HepG2 (cell line): ENCODE measurements around the gene MS4A7. TPM values are rescaled to one million over a fixed set of nuclear protein-coding genes. Genes with fewer than 3 reads are reported as not detected.
A peak's percentile ranks its signal among the peaks of the same experiment; 100 is the strongest.

ENCODE experiments used
- CREM ChIP-seq, 2 experiments: sonication (generic) in 1 of 2; formaldehyde crosslinking in 1 of 2; IDR thresholded peaks; 2 replicates each; pipeline versions ENCODE4 v1.4.0 to v1.6.1; 2016 to 2020; ENCODE audit warnings: antibody characterized with exemption in 1 of 2, mild to moderate bottlenecking in 1 of 2, missing genetic modification reagents in 1 of 2
- FOXA1 ChIP-seq, 2 experiments: fragments of 450-650 bp in 1 of 2; sonication (generic) in 1 of 2; formaldehyde crosslinking in 1 of 2; IDR thresholded peaks; 2 replicates each; pipeline versions ENCODE4 v1.4.0 to v1.6.1; 2016 to 2020; ENCODE audit warnings: missing genetic modification reagents in 1 of 2
- FOXA3 ChIP-seq: IDR thresholded peaks from 2 replicates; pipeline ENCODE4 v1.6.1; 2016; ENCODE audit warnings: missing genetic modification reagents, missing compliant biosample characterization
- FOXK1 ChIP-seq: sonication (generic); formaldehyde crosslinking; IDR thresholded peaks from 2 replicates; pipeline ENCODE4 v1.4.0; 2020; ENCODE audit warnings: low read depth, missing genetic modification reagents, borderline replicate concordance
- GATAD2A ChIP-seq: IDR thresholded peaks from 2 replicates; pipeline ENCODE4 v1.6.1; 2016
- MTF1 ChIP-seq: sonication (generic); formaldehyde crosslinking; IDR thresholded peaks from 2 replicates; pipeline ENCODE4 v1.5.0; 2020; ENCODE audit warnings: missing genetic modification reagents
- MYNN ChIP-seq: sonication (generic); formaldehyde crosslinking; IDR thresholded peaks from 2 replicates; pipeline ENCODE4 v1.4.0; 2020; ENCODE audit warnings: mild to moderate bottlenecking, low read depth, missing genetic modification reagents
- NRL ChIP-seq: sonication (generic); formaldehyde crosslinking; IDR thresholded peaks from 2 replicates; pipeline ENCODE4 v1.5.0; 2020; ENCODE audit warnings: missing genetic modification reagents, mild to moderate bottlenecking, moderate library complexity, borderline replicate concordance
- PPARG ChIP-seq: conservative IDR thresholded peaks from 2 replicates; pipeline ENCODE4 v1.6.1; 2016; ENCODE audit warnings: missing biosample characterization, missing genetic modification reagents
- RFXANK ChIP-seq: IDR thresholded peaks from 2 replicates; pipeline ENCODE4 v1.6.1; 2016
- RNF2 ChIP-seq: fragments of 450-650 bp; conservative IDR thresholded peaks from 2 replicates; pipeline ENCODE4 v1.6.1; 2016; ENCODE audit warnings: low read depth
- SALL1 ChIP-seq: sonication (generic); formaldehyde crosslinking; IDR thresholded peaks from 2 replicates; pipeline ENCODE4 v1.8.0; 2022; ENCODE audit warnings: mild to moderate bottlenecking, missing genetic modification reagents
- SIX4 ChIP-seq: sonication (generic); formaldehyde crosslinking; IDR thresholded peaks from 2 replicates; pipeline ENCODE4 v1.4.0; 2020; ENCODE audit warnings: missing genetic modification reagents
- ZNF326 ChIP-seq: sonication (generic); formaldehyde crosslinking; IDR thresholded peaks from 2 replicates; pipeline ENCODE4 v1.4.0; 2020; ENCODE audit warnings: missing genetic modification reagents, borderline replicate concordance
- ZSCAN29 ChIP-seq: sonication (generic); formaldehyde crosslinking; conservative IDR thresholded peaks from 2 replicates; pipeline ENCODE4 v1.4.0; 2020; ENCODE audit warnings: mild to moderate bottlenecking, missing genetic modification reagents
- polyA plus RNA-seq, 8 experiments: library from polyadenylated mRNA; depleted of rRNA in 3 of 8; stranded (reverse) in 7 of 8; unstranded in 1 of 8; fragments of >200 nt; fragmentation: Illumina TruSeq in 4 of 8; extraction: Trizol in 4 of 8; gene quantifications; 2 replicates each; pipeline versions ENCODE4 v1.2.1 to v1.2.3, GENCODE V29; 2011 to 2016; ENCODE audit warnings: low read depth in 4 of 8, missing spikeins in 1 of 8, mixed read lengths in 1 of 8; ENCODE audit not compliant: insufficient read depth in 1 of 8
- total RNA-seq, 5 experiments: library from RNA; depleted of rRNA; stranded (reverse); fragments of >200 nt; fragmentation: Illumina TruSeq; extraction: Trizol; gene quantifications; 2 replicates each; pipeline ENCODE4 v1.2.3, GENCODE V29; 2016; ENCODE audit warnings: low read depth in 1 of 5
- TF ChIP-seq, protein P1 (sequence below): sonication (generic); formaldehyde crosslinking; IDR thresholded peaks from 2 replicates; pipeline ENCODE4 v1.5.1; 2020; ENCODE audit warnings: missing genetic modification reagents, mild to moderate bottlenecking, borderline replicate concordance
- TF ChIP-seq, protein P2 (sequence below): sonication (generic); formaldehyde crosslinking; IDR thresholded peaks from 2 replicates; pipeline ENCODE4 v1.9.0; 2021; ENCODE audit warnings: mild to moderate bottlenecking, missing genetic modification reagents
- TF ChIP-seq, protein P3 (sequence below): fragments of 450-650 bp; IDR thresholded peaks from 2 replicates; pipeline ENCODE4 v1.6.1; 2017
- TF ChIP-seq, protein P4 (sequence below): IDR thresholded peaks from 2 replicates; pipeline ENCODE4 v1.6.1; 2016; ENCODE audit warnings: missing compliant biosample characterization, missing genetic modification reagents, borderline replicate concordance

Gene MS4A7
- total and polyA plus RNA-seq, 2 of the 13 experiments (the other 11 are each of a cell fraction or from before 2014, with no cell fraction given), result not detected

DNA sequence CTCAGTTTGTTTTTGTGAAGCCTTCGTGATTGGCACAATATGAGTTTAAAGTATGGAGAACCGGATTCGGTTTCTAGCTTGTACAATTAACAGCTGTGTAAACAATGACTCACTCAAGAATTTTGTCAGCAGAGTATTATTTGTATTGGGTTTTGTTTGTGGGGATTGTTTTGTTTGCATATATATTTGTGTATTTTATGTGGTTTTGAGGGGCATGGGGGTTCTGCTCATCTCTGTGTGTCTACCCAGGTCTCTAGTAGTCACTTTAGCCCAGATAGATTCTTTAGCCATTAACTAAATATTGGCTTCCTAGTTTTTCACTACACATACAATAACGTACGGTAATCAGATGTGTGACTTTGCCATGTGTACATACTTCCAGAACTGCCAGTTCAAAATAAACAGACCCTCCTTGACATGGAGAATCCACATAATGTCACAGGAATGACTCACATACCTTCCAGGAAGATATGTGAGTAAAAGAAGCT is 7.5 kb upstream of the MS4A7 start (continued):
- TF ChIP-seq GATAD2A, result peak; percentile 34; the same call in 1 of the 2 replicates
- peak; percentile 61; the same call in 1 of the 2 replicates for TF ChIP-seq FOXA3 (CRISPR knock-in tag)
- no peak for TF ChIP-seq FOXK1 (CRISPR knock-in tag)
- no peak for TF ChIP-seq RNF2
- TF ChIP-seq, protein P1, sequence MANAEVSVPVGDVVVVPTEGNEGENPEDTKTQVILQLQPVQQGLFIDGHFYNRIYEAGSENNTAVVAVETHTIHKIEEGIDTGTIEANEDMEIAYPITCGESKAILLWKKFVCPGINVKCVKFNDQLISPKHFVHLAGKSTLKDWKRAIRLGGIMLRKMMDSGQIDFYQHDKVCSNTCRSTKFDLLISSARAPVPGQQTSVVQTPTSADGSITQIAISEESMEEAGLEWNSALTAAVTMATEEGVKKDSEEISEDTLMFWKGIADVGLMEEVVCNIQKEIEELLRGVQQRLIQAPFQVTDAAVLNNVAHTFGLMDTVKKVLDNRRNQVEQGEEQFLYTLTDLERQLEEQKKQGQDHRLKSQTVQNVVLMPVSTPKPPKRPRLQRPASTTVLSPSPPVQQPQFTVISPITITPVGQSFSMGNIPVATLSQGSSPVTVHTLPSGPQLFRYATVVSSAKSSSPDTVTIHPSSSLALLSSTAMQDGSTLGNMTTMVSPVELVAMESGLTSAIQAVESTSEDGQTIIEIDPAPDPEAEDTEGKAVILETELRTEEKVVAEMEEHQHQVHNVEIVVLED (CRISPR knock-in tag), result no peak
- TF ChIP-seq, protein P2, sequence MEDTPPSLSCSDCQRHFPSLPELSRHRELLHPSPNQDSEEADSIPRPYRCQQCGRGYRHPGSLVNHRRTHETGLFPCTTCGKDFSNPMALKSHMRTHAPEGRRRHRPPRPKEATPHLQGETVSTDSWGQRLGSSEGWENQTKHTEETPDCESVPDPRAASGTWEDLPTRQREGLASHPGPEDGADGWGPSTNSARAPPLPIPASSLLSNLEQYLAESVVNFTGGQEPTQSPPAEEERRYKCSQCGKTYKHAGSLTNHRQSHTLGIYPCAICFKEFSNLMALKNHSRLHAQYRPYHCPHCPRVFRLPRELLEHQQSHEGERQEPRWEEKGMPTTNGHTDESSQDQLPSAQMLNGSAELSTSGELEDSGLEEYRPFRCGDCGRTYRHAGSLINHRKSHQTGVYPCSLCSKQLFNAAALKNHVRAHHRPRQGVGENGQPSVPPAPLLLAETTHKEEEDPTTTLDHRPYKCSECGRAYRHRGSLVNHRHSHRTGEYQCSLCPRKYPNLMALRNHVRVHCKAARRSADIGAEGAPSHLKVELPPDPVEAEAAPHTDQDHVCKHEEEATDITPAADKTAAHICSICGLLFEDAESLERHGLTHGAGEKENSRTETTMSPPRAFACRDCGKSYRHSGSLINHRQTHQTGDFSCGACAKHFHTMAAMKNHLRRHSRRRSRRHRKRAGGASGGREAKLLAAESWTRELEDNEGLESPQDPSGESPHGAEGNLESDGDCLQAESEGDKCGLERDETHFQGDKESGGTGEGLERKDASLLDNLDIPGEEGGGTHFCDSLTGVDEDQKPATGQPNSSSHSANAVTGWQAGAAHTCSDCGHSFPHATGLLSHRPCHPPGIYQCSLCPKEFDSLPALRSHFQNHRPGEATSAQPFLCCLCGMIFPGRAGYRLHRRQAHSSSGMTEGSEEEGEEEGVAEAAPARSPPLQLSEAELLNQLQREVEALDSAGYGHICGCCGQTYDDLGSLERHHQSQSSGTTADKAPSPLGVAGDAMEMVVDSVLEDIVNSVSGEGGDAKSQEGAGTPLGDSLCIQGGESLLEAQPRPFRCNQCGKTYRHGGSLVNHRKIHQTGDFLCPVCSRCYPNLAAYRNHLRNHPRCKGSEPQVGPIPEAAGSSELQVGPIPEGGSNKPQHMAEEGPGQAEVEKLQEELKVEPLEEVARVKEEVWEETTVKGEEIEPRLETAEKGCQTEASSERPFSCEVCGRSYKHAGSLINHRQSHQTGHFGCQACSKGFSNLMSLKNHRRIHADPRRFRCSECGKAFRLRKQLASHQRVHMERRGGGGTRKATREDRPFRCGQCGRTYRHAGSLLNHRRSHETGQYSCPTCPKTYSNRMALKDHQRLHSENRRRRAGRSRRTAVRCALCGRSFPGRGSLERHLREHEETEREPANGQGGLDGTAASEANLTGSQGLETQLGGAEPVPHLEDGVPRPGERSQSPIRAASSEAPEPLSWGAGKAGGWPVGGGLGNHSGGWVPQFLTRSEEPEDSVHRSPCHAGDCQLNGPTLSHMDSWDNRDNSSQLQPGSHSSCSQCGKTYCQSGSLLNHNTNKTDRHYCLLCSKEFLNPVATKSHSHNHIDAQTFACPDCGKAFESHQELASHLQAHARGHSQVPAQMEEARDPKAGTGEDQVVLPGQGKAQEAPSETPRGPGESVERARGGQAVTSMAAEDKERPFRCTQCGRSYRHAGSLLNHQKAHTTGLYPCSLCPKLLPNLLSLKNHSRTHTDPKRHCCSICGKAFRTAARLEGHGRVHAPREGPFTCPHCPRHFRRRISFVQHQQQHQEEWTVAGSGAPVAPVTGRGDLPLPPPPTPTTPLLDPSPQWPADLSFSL (CRISPR knock-in tag), result no peak
- no peak for TF ChIP-seq MTF1 (CRISPR knock-in tag)
- no peak for TF ChIP-seq SALL1 (CRISPR knock-in tag)
- TF ChIP-seq MYNN, result no peak
- no peak for TF ChIP-seq PPARG
- peak; percentile 66 for TF ChIP-seq FOXA1 (IDR thresholded peaks at IDR 0.05)
- TF ChIP-seq FOXA1 (CRISPR knock-in tag; IDR thresholded peaks at IDR 0.05), result no peak
- TF ChIP-seq NRL (CRISPR knock-in tag), result no peak
- TF ChIP-seq, protein P3, sequence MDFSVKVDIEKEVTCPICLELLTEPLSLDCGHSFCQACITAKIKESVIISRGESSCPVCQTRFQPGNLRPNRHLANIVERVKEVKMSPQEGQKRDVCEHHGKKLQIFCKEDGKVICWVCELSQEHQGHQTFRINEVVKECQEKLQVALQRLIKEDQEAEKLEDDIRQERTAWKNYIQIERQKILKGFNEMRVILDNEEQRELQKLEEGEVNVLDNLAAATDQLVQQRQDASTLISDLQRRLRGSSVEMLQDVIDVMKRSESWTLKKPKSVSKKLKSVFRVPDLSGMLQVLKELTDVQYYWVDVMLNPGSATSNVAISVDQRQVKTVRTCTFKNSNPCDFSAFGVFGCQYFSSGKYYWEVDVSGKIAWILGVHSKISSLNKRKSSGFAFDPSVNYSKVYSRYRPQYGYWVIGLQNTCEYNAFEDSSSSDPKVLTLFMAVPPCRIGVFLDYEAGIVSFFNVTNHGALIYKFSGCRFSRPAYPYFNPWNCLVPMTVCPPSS, result no peak
- no peak for TF ChIP-seq CREM (IDR thresholded peaks at IDR 0.05)
- TF ChIP-seq CREM (CRISPR knock-in tag; IDR thresholded peaks at IDR 0.05), result no peak
- TF ChIP-seq, protein P4, sequence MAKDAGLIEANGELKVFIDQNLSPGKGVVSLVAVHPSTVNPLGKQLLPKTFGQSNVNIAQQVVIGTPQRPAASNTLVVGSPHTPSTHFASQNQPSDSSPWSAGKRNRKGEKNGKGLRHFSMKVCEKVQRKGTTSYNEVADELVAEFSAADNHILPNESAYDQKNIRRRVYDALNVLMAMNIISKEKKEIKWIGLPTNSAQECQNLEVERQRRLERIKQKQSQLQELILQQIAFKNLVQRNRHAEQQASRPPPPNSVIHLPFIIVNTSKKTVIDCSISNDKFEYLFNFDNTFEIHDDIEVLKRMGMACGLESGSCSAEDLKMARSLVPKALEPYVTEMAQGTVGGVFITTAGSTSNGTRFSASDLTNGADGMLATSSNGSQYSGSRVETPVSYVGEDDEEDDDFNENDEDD (CRISPR knock-in tag), result no peak
- TF ChIP-seq SIX4, result no peak
- no peak for TF ChIP-seq ZNF326 (CRISPR knock-in tag)
- no peak for TF ChIP-seq RFXANK
- TF ChIP-seq ZSCAN29 (CRISPR knock-in tag), result no peak
